Kidney epithelial cell (primary cell): Measurements from ENCODE around the gene DDX23. TPM values are rescaled to one million over a fixed set of nuclear protein-coding genes. Genes with fewer than 3 reads are reported as not detected.

Experiments used
- DNase-seq: peaks from one replicate; pipeline ENCODE4 v3.0.0-alpha.2; 2010; ENCODE audit warnings: low read depth
- H3K27me3 ChIP-seq: 2 replicates; pipeline ENCODE4 v1.6.0; 2011; ENCODE audit warnings: low read length; ENCODE audit not compliant: control insufficient read depth, insufficient read depth
- H3K36me3 ChIP-seq: 2 replicates; pipeline ENCODE4 v1.5.1; 2011; ENCODE audit warnings: low read length; ENCODE audit not compliant: control insufficient read depth, insufficient read depth
- H3K4me3 ChIP-seq: 2 replicates; pipeline ENCODE4 v1.5.1; 2011; ENCODE audit warnings: low read depth, mild to moderate bottlenecking, control low read depth, low read length
- CTCF ChIP-seq: IDR thresholded peaks from 2 replicates; pipeline ENCODE4 v1.5.1; 2011; ENCODE audit warnings: mild to moderate bottlenecking, moderate library complexity, low read length, control low read depth, inconsistent platforms; ENCODE audit not compliant: insufficient read depth, poor library complexity, severe bottlenecking
- total RNA-seq: library from RNA; depleted of rRNA; stranded (reverse); fragments of >200 nt; gene quantifications from 2 replicates; pipeline ENCODE4 v1.2.3, GENCODE V29; 2015

The DDX23 gene
- total RNA-seq, 1 donor from 2014 or later, result 65.1 TPM

GRCh38 chr12:48795550-48796455, 56.2 kb downstream of the DDX23 start:
- peak; percentile 81 for TF ChIP-seq CTCF
- no peak for DNase-seq
- Histone ChIP-seq H3K4me3 (no peak overlapping the region), H3K36me3 (no peaks in the 10 kb centered on the region), H3K27me3 (no peaks in the 10 kb centered on the region)

GRCh38 chr12:48794870-48795269, 57.1 kb downstream of the DDX23 start:
- DNase-seq, result peak; percentile 78
- no peak for TF ChIP-seq CTCF
- no peaks in the 10 kb centered on the region for H3K36me3 ChIP-seq
- no peaks in the 10 kb centered on the region for H3K27me3 ChIP-seq
- H3K4me3 ChIP-seq, result no peak overlapping the region

- Histone ChIP-seq H3K4me3 (no peak overlapping the region), H3K27me3 (no peaks in the 10 kb centered on the region), H3K36me3 (no peaks in the 10 kb centered on the region)
- no peak for DNase-seq
- TF ChIP-seq CTCF, result no peak
Measured at GRCh38 chr12:48793696-48794095, 58.3 kb downstream of the DDX23 start.

GRCh38 chr12:48789858-48790326, 62.1 kb downstream of the DDX23 start:
- Histone ChIP-seq H3K36me3 (no peaks in the 10 kb centered on the region), H3K27me3 (no peaks in the 10 kb centered on the region), H3K4me3 (peak overlapping the region; percentile 86)
- no peak for TF ChIP-seq CTCF
- no peak for DNase-seq

GRCh38 chr12:48788854-48789775, 62.8 kb downstream of the DDX23 start, which contains the start of gene ADCY6:
ADCY6 (minus strand) TSS chr12:48789089; CDS start chr12:48783434, 5,655 bp downstream.
- no peak for TF ChIP-seq CTCF
- H3K4me3 ChIP-seq, result peak within 1 kb of the TSS; percentile 86
- no peaks in the 10 kb centered on the region for H3K36me3 ChIP-seq
- no peaks in the 10 kb centered on the region for H3K27me3 ChIP-seq
- DNase-seq, result no peak
